Measurements from ENCODE around the gene BCAT1.
"Not testable (repeated sequence)": the region's sequence is repeated elsewhere in the genome, so short reads cannot be mapped to it uniquely, and the experiment has no call there.

BCAT1 gene

GRCh38 chr12:24948757-24949722, at the start of gene BCAT1:
BCAT1 (minus strand) TSS chr12:24949101; CDS start chr12:24948932, 169 bp downstream.
- DNase-seq: peak; percentile 31

DNA sequence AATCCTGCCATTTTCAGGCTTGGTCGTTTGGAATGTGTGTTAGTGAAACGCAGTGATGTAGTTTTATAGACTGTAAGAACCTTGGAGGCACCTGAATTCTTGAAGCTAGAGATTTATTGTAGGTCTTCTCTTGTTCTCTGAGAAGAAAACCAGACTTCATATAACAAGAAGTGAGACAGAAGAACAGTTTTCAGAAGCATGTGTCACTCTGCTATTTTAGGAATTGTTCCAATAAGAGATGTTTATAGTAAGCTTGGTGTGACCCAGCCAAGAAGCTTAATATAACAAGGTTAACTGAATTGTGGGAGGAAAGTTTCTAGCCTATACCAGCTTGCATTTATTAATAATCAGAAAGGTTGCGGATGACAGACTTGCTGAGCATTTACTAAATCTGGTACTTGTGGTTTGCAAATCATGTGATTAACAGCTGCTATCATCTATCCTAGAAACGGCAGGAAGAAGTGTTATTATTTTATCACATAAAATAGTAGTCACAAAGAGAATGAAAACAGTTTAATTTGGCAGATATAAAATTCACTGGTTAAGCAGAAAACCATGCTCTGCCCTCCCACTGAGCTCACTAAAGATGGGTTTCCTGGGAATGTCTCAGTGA, 49.2 kb upstream of the BCAT1 start:
- peak; percentile 37 for DNase-seq

DNA sequence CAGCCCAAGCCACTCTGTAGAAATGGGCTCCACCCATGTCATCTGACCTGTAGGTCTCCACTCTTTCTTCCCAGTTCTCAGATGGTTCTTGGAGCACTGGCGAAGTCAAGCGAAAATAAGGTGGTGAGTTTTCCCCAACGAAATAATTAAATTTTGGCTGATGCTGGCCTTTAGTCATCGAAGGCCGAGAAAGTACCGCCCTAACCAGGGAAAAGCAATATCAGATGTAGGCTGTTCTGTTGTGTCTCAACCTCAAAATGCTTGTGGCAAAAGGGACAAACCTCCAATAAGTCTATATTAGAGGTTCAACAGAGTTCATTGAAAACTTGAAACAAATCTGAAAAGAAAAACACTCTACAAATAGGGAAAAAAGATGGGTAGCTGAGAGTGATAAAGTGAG, 48.6 kb upstream of the BCAT1 start:
- DNase-seq: no peak

- no peak for DNase-seq
These were observed 47.9 kb upstream of the BCAT1 start for GRCh38 chr12:24996820-24997219.

- no peak for DNase-seq
These were observed 47.3 kb upstream of the BCAT1 start for GRCh38 chr12:24996102-24996797.

GRCh38 chr12:24993793-24994192, 44.9 kb upstream of the BCAT1 start:
- DNase-seq: no peak

DNA sequence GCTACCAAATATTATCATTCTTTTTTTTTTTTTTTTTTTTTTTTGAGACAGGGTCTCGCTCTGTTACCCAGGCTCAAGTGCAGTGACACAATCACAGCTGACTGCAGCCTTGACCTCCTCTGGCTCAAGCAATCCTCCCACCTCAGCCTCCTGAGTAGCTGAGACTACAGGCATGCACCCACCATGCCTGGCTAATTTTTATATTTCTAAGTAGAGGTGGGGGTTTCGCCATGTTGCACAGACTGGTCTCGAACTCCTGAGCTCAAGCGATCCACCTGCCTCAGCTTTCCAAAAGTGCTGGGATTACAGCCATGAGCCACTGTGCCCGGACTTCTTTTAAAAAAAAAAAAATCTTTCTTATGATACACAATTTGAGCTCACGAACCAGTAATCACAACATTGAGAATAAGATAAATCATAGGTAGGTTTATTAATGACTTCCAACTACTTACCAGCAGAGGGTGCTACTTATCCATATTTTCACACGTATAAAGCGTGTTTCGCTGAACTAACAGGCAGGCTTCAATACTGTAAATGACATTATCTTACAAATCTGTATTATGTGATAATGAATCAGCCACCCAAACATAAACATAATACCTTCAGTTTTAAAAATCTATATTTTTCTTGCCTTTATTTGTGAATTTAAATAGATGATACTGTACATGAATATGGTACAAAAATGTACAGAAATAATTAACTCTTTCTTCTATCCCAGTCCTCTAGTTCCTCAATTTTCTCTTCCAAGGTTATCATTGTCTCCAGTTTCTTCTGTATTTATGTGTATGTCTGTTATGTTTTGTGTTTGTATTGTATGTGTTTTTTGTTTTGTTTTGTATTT, 42.5 kb upstream of the BCAT1 start:
- DNase-seq: no peak

DNA sequence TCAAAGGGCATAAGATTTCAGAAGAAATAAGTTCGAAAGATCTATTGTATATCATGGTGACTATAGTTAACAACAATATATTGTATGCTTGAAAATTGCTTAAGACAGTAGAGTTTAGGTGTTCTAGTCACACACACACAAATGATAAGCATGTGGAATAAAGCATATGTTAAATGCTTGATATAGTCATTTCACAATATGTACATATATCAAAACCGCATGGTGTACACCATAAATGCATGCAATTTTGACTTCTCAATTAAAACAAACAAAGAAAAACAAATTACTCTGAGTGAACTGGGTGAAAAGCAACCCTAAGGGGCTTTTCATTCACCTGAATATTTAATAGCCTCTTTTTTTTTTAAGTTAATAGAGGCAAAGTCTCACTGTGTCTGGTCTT, 40.3 kb upstream of the BCAT1 start:
- DNase-seq: no peak

GRCh38 chr12:24982250-24982649, 33.3 kb upstream of the BCAT1 start:
- DNase-seq: no peak

DNA sequence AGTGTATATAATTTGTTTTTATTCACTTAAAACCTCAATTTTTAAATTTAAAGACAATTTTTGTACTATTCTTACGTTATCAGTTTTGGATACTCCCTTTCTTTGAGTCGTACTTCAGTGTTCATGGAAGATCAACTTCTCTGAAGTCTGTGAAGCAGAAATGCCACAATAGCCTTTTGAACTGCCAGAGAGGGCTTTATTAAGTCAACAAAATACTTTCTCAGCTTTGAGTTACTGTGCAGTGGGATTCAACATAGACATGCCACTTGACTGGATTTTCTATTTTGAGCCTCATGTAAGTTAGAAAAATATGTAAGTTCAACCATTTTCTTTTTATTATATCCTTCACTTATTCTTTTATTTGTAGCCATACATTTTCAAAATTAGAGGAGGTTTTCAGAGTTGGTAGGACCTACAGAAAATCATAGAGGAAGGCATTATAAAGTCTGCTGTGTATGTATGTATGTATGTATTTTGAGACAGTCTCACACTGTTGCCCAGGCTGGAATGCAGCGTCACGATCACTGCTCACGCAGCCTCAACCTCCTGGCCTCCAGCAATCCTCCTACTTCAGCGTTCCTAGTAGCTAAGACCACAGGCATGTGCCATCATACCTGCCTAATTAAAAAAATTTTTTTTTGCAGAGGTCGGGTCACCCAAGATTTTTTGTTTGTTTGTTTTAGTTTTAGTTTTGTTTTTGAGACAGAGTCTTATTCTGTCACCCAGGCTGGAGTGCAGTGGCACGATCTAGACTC, 31.3 kb upstream of the BCAT1 start:
- DNase-seq: no peak

DNA sequence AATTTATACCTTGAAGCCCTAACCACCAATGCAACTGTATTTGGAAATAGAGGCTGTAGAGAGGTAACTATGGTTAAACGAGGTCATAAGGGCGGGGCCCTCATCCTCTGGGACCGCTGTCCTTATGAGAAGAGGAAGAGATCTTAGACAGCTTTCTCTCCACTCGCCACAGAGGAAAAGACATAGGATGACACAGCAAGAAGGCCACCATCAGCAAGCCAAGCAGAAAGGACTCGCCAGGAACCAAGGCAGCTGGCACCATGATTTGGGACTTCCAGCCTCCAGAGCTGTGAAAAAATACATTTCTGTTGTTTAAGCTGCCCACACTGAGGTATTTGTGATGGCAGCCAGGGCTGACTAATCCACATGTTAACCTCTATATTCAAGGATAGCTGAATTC, 30.4 kb upstream of the BCAT1 start:
- no peak for DNase-seq

DNA sequence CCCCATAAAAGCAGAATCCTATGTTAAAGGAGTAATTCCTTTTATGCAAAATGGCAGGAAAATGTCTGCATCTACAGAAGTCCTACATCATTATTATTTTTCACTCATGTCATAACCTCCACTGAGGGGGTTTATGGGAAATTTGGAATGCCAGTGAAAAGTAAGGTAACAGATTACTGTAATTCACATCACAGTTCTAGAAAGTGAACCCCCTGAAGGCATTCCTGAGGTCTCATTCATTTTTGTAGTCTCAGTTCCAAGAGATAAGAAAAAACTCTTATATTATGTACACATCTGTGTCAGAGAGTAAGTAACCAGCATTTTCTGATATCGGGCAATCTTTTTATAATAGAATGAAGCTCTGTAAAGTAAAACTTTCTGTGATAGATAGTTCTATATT, 28.8 kb upstream of the BCAT1 start:
- no peak for DNase-seq

- no peak for DNase-seq
These were observed 28.2 kb upstream of the BCAT1 start for GRCh38 chr12:24977060-24977459.

- no peak for DNase-seq
These were observed 26.5 kb upstream of the BCAT1 start for GRCh38 chr12:24975425-24975824.

DNA sequence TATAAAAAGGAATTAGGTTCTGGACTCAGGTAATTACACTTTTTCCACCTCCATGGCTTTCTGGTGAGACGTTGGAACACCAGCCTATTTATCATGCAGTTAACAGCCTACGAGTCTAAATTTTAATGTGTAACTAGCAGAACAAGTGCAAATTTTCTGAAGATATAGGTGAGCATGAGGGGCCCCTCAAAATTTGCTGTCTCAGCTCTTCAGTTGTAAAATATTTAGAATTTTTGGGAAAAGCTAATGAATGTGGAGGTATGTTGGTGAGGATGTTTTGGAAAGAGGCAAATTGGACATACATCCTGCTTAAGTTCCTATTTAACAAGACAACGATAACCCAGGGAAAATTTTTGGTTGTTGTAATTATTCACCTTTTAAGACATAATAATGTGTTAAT, 25.3 kb upstream of the BCAT1 start:
- DNase-seq: no peak

DNA sequence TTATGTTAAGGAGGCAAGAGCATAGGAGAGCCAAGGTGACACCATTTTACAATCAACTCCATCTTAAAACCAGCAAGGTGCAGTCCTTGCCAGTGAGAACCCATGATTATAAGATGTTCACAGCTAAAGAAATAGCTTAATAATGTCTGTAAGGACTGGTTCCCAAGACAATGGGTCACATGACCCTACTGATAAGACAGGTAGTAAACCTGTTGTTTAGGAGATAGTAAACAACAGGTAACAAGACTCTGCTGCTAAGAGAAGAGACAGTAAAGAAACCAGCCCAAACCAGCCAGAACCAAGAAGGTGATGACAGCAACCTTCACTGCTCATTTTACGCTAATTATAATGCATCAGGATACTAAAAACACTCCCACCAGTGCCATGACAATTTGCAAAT, 23.2 kb upstream of the BCAT1 start:
- DNase-seq: no peak

- DNase-seq: no peak
These were observed 21.3 kb upstream of the BCAT1 start for GRCh38 chr12:24970177-24970576.

- no peak for DNase-seq
These were observed 18.2 kb upstream of the BCAT1 start for GRCh38 chr12:24966951-24967564.

DNA sequence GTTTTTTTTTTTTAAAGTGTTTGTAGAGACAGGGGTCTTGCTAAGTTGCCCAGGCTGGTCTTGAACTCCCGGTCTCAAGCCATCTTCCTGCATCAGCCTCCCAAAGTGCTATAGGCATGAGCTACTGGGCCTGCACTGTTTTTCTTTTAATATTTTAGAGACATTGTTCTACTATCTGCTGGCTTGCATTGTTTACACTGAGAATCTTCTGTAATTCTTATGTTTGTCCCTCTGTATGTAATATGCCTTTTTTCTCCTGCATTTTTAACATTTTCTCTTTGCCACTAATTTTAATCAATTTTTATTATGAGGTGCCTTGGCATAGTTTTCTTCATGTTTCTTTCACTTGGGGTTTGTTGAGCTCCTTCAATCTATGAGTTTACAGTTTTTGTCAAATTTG, 15.4 kb upstream of the BCAT1 start:
- DNase-seq: no peak

DNA sequence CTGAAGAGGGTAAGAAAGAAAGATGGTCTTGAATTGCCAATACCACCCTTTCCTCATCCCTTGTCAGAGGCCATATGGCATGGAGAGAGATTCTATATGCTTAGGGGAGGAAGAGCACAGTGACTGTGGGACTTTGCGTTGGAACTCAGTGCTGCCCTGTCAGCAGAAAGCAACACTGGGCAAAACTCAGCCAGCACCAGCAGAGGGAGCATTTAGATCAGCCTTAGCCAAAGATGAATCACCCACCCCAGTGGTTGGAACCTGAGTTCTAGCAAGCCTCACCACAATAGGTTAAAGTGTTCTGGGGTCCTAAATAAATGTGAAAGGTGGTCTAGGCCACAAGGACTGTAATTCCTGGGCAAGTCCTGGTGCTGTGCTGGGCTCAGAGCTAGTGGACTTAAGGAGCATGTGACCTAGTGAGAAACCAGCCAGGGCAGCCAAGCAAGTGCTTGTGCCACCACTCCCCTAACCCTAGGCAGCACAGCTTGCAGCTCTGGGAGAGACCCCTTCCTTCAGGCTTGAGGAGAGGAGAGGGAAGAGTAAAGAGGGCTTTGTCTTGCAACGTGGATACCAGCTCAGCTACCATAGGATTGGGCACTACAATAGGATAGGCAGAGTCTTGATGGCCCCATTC, 11.4 kb upstream of the BCAT1 start:
- DNase-seq: peak; percentile 70

- not testable (repeated sequence) for DNase-seq
These were observed 7.5 kb upstream of the BCAT1 start for GRCh38 chr12:24956351-24956750.

Data from amniotic stem cell (primary cell).